Endothelial cell of umbilical vein (primary cell): Measurements from ENCODE around the gene IGSF9. TPM values are rescaled to one million over a fixed set of nuclear protein-coding genes. Genes with fewer than 3 reads are reported as not detected.

Source experiments
- BruUV-seq: library from RNA; stranded (reverse); fragments of 400-500 nt; replicated peaks from 2 replicates; lab custom pipeline; 2021; lab: Mats Ljungman, UMichigan
- CTCF ChIA-PET: fragments of 300-600, 350-600 bp; sonication (Branson Sonifier 250); formaldehyde crosslinking; loops from one replicate; lab custom pipeline; 2021; ENCODE audit warnings: antibody characterized with exemption, inconsistent platforms; lab: Charles Lee
- POLR2A ChIA-PET: fragments of 300-600, 350-600 bp; sonication (Branson Sonifier 250); formaldehyde crosslinking; loops from one replicate; lab custom pipeline; 2021; ENCODE audit warnings: antibody characterized with exemption, inconsistent platforms; lab: Charles Lee
- DNase-seq: peaks from one replicate; pipeline ENCODE4 v3.0.0-alpha.2; 2011; ENCODE audit warnings: low read depth, low spot score
- FAIRE-seq: peaks from 2 replicates; lab custom pipeline; 2011; peaks lifted over from hg19 to GRCh38; lab: Jason Lieb, UNC
- H2AFZ ChIP-seq: 2 replicates; pipeline ENCODE4 v1.6.0; 2012; ENCODE audit warnings: low read depth, low read length, control low read depth, inconsistent platforms
- H3K27ac ChIP-seq: 2 replicates; pipeline ENCODE4 v1.5.1; 2011; ENCODE audit warnings: low read depth, mild to moderate bottlenecking, control low read depth, low read length, moderate library complexity; ENCODE audit not compliant: insufficient read depth
- H3K27me3 ChIP-seq, 2 experiments: 2 replicates each; pipeline versions ENCODE4 v1.6.0 to v1.6.1; 2011; ENCODE audit warnings: low read length in 2 of 2, mixed read lengths in 1 of 2; ENCODE audit not compliant: control insufficient read depth in 2 of 2, insufficient read depth in 2 of 2
- H3K36me3 ChIP-seq, 2 experiments: 2 replicates in 1 of 2; 3 replicates in 1 of 2; pipeline ENCODE4 v1.5.1; 2011; ENCODE audit warnings: low read length in 2 of 2, mild to moderate bottlenecking in 1 of 2, moderate library complexity in 1 of 2; ENCODE audit not compliant: control insufficient read depth in 2 of 2, insufficient read depth in 2 of 2; ENCODE audit errors: extremely low read depth in 1 of 2
- H3K4me1 ChIP-seq: 3 replicates; pipeline ENCODE4 v1.5.1; 2011; ENCODE audit warnings: mild to moderate bottlenecking, low read length; ENCODE audit not compliant: control insufficient read depth, insufficient read depth; ENCODE audit errors: extremely low read depth
- H3K4me2 ChIP-seq: 2 replicates; pipeline ENCODE4 v1.6.1; 2011; ENCODE audit warnings: low read length, control low read depth, mixed read lengths; ENCODE audit not compliant: insufficient read depth
- H3K4me3 ChIP-seq, 3 experiments: fragments of 200-600 bp in 1 of 3; sonication (generic), shearing (Covaris generic) in 1 of 3; replicated peaks in 1 of 3; 2 replicates each; pipeline ENCODE4 v1.5.1; 2011 to 2016; ENCODE audit warnings: control low read depth in 3 of 3, low read length in 3 of 3, mild to moderate bottlenecking in 2 of 3, inconsistent platforms in 1 of 3, low read depth in 1 of 3, moderate library complexity in 1 of 3; ENCODE audit not compliant: insufficient read depth in 1 of 3
- H3K79me2 ChIP-seq: 2 replicates; pipeline ENCODE4 v1.6.0; 2012; ENCODE audit warnings: low read length, inconsistent platforms; ENCODE audit not compliant: control insufficient read depth, insufficient read depth
- H3K9ac ChIP-seq: replicated peaks from 2 replicates; pipeline ENCODE3; 2011; ENCODE audit warnings: low read length, control low read depth; ENCODE audit not compliant: insufficient read depth; ENCODE audit errors: extremely low read depth
- H3K9me1 ChIP-seq: replicated peaks from 3 replicates; pipeline ENCODE4 v1.6.0; 2011; ENCODE audit warnings: mild to moderate bottlenecking, low read length; ENCODE audit not compliant: control insufficient read depth, insufficient read depth; ENCODE audit errors: extremely low read depth
- H3K9me3 ChIP-seq: replicated peaks from 2 replicates; pipeline ENCODE4 v1.5.1; 2012; ENCODE audit warnings: low read length, inconsistent platforms; ENCODE audit not compliant: control insufficient read depth, insufficient read depth
- H4K20me1 ChIP-seq: replicated peaks from 2 replicates; pipeline ENCODE3; 2011; ENCODE audit warnings: mild to moderate bottlenecking, low read length; ENCODE audit not compliant: control insufficient read depth, insufficient read depth; ENCODE audit errors: extremely low read depth
- EZH2 ChIP-seq: IDR thresholded peaks from 2 replicates; pipeline ENCODE4 v1.6.1; 2012; ENCODE audit warnings: borderline replicate concordance, low read depth, mild to moderate bottlenecking, moderate library complexity, low read length, inconsistent platforms; ENCODE audit not compliant: severe bottlenecking
- FOS ChIP-seq: IDR thresholded peaks from 2 replicates; pipeline ENCODE4 v1.6.1; 2011; ENCODE audit warnings: mild to moderate bottlenecking, low read length, moderate library complexity, borderline replicate concordance; ENCODE audit not compliant: insufficient read depth
- GATA2 ChIP-seq: IDR thresholded peaks from 2 replicates; pipeline ENCODE4 v1.7.0; 2011; ENCODE audit warnings: low read depth, mild to moderate bottlenecking, moderate library complexity, mixed read lengths, low read length; ENCODE audit not compliant: insufficient read length, insufficient read depth
- JUN ChIP-seq: IDR thresholded peaks from 2 replicates; pipeline ENCODE4 v1.6.1; 2011; ENCODE audit warnings: borderline replicate concordance, low read depth; ENCODE audit not compliant: insufficient read length, insufficient read depth
- MYC ChIP-seq: IDR thresholded peaks from one replicate; pipeline ENCODE4 v1.6.1; 2011; ENCODE audit warnings: mild to moderate bottlenecking, low read depth, low read length
- POLR2A ChIP-seq: IDR thresholded peaks from 2 replicates; pipeline ENCODE4 v1.6.1; 2012; ENCODE audit warnings: low read depth, mild to moderate bottlenecking, control low read depth, low read length
- POLR2AphosphoS5 ChIP-seq: IDR thresholded peaks from 2 replicates; pipeline ENCODE4 v1.6.1; 2012; ENCODE audit warnings: low read depth, mild to moderate bottlenecking, control low read depth, low read length, moderate library complexity; ENCODE audit not compliant: insufficient read depth
- dilution Hi-C: fragments of 300-500 bp; cut with MboI; formaldehyde crosslinking; loops from one replicate; pipeline ENCODE4 v1.15.0; 2019; ENCODE audit warnings: low sequenced_read_pairs; ENCODE audit not compliant: extremely low pct_ligation_motif_present
- intact Hi-C: fragments of 100-400 bp; cut with micrococcal nuclease; formaldehyde crosslinking; loops from one replicate; pipeline ENCODE4 v1.10.0; 2022
- polyA plus RNA-seq, 4 experiments: library from polyadenylated mRNA; depleted of rRNA in 3 of 4; stranded (reverse) in 3 of 4; unstranded in 1 of 4; fragments of >200 nt; gene quantifications; 2 replicates each; pipeline versions ENCODE4 v1.2.1 to v1.2.3, GENCODE V29; 2011 to 2012; ENCODE audit warnings: missing spikeins in 1 of 4
- total RNA-seq: library from RNA; stranded (reverse); gene quantifications from 2 replicates; pipeline ENCODE4 v1.2.3, GENCODE V29; 2021
- TF ChIP-seq, protein P1 (sequence below): IDR thresholded peaks from 2 replicates; pipeline ENCODE4 v1.6.1; 2011; ENCODE audit not compliant: insufficient read depth, insufficient read length
- TF ChIP-seq, protein P2 (sequence below), 2 donors: IDR thresholded peaks; 1 replicate in 1 of 2; 2 replicates in 1 of 2; pipeline ENCODE4 v1.5.1; 2011; ENCODE audit warnings: low read length in 2 of 2, mild to moderate bottlenecking in 2 of 2, moderate library complexity in 2 of 2, control low read depth in 1 of 2, inconsistent platforms in 1 of 2, low read depth in 1 of 2; ENCODE audit not compliant: insufficient read depth in 1 of 2; ENCODE audit errors: extremely low read depth in 1 of 2

Gene IGSF9
- total and polyA plus RNA-seq, 2 donors (not counting 3 experiments of a cell fraction or from before 2014, with no cell fraction given): 0.15 TPM

DNA sequence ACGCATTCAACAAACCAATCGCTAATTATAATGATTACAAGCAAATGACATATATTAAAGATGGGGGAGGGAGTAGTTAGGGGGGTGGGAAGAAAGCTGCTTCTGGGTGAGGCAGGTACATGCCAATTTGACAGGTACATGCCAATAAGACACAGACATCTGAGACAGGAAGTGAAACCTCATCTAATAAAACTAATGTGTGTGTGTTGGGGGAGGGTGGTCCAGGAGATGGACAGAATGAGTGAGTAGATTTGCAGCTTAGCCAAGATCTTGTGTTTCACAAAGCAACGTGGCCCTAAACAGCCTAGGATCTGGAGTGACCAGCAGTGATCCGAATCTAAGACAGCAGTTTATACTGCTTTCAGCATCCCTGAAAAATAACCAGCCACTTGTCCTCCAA, 56.2 kb downstream of the IGSF9 start:
- intact Hi-C loops (no loop called here), dilution Hi-C loops (no loop called here)
- Histone ChIP-seq H3K27me3 (no peaks in the 10 kb centered on the region), H3K4me2 (no peak overlapping the region), H3K9me3 (no peaks in the 10 kb centered on the region), H3K27ac (peak overlapping the region; percentile 71), H3K4me1 (peaks cover 21% of the 10 kb centered on the region), H3K9me1 (no peaks in the 10 kb centered on the region), H2AFZ (no peak overlapping the region), H3K36me3 (no peaks in the 10 kb centered on the region), H3K4me3 (no peak overlapping the region), H4K20me1 (no peaks in the 10 kb centered on the region), H3K79me2 (no peaks in the 10 kb centered on the region), H3K9ac (no peak overlapping the region)
- no TSS peak for BruUV-seq
- POLR2A ChIA-PET: interaction anchor here (0.9 to 1.5 kb wide), 3 partner anchors 35 to 90 kb away, joined by 3 to 8 read pairs (median 4); partner anchors contain the start of gene TAGLN2
- TF ChIP-seq JUN: no peak
- TF ChIP-seq POLR2AphosphoS5: no peak
- TF ChIP-seq, protein P1, sequence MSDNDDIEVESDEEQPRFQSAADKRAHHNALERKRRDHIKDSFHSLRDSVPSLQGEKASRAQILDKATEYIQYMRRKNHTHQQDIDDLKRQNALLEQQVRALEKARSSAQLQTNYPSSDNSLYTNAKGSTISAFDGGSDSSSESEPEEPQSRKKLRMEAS: no peak
- no peak for TF ChIP-seq MYC
- no peak for TF ChIP-seq FOS
- no peak for TF ChIP-seq EZH2
- TF ChIP-seq GATA2: no peak
- no peak for TF ChIP-seq POLR2A
- TF ChIP-seq, protein P2, sequence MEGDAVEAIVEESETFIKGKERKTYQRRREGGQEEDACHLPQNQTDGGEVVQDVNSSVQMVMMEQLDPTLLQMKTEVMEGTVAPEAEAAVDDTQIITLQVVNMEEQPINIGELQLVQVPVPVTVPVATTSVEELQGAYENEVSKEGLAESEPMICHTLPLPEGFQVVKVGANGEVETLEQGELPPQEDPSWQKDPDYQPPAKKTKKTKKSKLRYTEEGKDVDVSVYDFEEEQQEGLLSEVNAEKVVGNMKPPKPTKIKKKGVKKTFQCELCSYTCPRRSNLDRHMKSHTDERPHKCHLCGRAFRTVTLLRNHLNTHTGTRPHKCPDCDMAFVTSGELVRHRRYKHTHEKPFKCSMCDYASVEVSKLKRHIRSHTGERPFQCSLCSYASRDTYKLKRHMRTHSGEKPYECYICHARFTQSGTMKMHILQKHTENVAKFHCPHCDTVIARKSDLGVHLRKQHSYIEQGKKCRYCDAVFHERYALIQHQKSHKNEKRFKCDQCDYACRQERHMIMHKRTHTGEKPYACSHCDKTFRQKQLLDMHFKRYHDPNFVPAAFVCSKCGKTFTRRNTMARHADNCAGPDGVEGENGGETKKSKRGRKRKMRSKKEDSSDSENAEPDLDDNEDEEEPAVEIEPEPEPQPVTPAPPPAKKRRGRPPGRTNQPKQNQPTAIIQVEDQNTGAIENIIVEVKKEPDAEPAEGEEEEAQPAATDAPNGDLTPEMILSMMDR (IDR thresholded peaks at IDR 0.05; ENCODE audit: extremely low read depth in 1 of 2, insufficient read depth in 1 of 2, low read depth in 1 of 2, low read length in 2 of 2): no peak
- DNase-seq (no peak), FAIRE-seq (peak; percentile 37)
- CTCF ChIA-PET: interaction anchor here (1.1 to 9.2 kb wide), 15 partner anchors 8 to 757 kb away, joined by 3 to 623 read pairs (median 36); partner anchors contain the start of genes DUSP23, FCRL6 and TAGLN2
